ENCODE results near the gene ZNF564.
A peak's percentile ranks its signal among the peaks of the same experiment; 100 is the strongest.

GRCh38 chr19:12484371-12485051 is 66.8 kb downstream of the ZNF564 start, which contains the start of gene ZNF709:
- TF ChIP-seq CTCF (IDR thresholded peaks at IDR 0.05; ENCODE audit: insufficient read depth, low read length) (no peak), POLR2AphosphoS5 (IDR thresholded peaks at IDR 0.05; ENCODE audit: low read depth) (no peak), GABPA (IDR thresholded peaks at IDR 0.05; ENCODE audit: low read depth) (no peak), REST (IDR thresholded peaks at IDR 0.05; ENCODE audit: insufficient replicate concordance, low read depth) (no peak), SPI1 (IDR thresholded peaks at IDR 0.05; ENCODE audit: borderline replicate concordance, low read depth) (peak; percentile 34; the same call in 1 of the 2 replicates)
